ENCODE results near the gene PJA2. TPM values are rescaled to one million over a fixed set of nuclear protein-coding genes. Genes with fewer than 3 reads are reported as not detected.

The PJA2 gene
- total RNA-seq, 4 donors from 2014 or later = 74.5 to 120 (median 90.4) TPM

DNA sequence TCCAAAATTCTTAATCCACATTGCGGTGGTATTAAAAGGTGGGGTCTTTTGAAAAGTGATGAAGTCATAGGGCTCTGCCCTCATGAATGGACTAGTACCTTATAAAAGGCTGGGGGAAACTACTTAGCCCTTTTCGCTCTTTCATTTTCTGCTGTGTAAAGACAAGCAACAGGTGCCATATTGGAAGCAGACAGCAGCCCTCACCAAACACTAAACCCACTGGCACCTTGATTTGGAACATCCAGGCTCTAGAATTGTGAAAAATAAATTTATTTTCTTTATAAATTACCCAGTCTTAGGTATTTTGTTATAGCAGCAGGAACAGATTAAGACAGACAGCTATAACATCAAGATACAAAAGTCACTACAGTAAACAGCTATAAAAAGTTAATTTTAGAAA lies 12.8 kb downstream of the PJA2 start:
- TF ChIP-seq, protein P1, sequence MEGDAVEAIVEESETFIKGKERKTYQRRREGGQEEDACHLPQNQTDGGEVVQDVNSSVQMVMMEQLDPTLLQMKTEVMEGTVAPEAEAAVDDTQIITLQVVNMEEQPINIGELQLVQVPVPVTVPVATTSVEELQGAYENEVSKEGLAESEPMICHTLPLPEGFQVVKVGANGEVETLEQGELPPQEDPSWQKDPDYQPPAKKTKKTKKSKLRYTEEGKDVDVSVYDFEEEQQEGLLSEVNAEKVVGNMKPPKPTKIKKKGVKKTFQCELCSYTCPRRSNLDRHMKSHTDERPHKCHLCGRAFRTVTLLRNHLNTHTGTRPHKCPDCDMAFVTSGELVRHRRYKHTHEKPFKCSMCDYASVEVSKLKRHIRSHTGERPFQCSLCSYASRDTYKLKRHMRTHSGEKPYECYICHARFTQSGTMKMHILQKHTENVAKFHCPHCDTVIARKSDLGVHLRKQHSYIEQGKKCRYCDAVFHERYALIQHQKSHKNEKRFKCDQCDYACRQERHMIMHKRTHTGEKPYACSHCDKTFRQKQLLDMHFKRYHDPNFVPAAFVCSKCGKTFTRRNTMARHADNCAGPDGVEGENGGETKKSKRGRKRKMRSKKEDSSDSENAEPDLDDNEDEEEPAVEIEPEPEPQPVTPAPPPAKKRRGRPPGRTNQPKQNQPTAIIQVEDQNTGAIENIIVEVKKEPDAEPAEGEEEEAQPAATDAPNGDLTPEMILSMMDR (IDR thresholded peaks at IDR 0.05) = no peak
- ATAC-seq (ENCODE audit: low FRiP score) (no peak), DNase-seq (ENCODE audit: low spot score) (no peak)

DNA sequence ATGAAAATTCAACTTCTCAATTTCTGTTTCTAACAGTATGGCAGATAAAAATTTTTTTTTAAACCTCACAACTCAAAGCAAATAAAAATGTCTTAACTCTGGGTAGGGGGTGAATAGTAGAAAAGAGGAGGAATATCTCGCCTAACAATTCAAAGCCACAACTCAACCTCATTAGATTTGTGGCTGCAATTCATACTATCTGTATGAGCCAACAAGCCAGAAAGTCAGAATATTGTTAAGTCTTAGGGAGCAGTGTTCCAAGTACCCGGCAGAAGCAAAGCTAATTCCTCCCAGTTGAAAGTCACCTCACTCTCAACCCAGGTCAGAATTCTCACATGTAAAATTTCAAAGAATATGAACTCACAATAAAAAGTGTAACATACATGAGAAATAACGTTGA lies 15.0 kb downstream of the PJA2 start:
- DNase-seq (ENCODE audit: low spot score) = no peak
- TF ChIP-seq, protein P1 (IDR thresholded peaks at IDR 0.05) = no peak
- no peak for ATAC-seq (ENCODE audit: low FRiP score)

DNA sequence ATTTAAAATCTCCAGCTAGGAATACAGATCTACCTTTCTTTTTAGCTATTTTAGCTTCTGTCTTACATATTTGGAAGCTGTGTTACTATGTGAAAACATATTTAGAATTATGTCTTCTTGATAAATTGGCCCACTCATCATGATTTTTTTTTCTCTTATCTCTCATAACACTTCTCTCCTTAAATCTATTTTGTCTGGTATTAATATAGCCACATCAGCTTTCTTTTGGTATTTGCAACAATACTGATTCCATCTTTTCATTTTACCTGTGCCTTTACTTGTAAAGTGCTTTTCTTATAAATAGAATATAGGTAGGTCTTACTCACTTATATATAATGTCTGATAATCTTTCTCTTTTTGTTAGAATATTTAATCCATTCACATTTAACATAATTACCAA lies 19.6 kb downstream of the PJA2 start:
- no peak for DNase-seq (ENCODE audit: low spot score)
- TF ChIP-seq, protein P1 (IDR thresholded peaks at IDR 0.05) = no peak
- no peak for ATAC-seq (ENCODE audit: low FRiP score)

DNA sequence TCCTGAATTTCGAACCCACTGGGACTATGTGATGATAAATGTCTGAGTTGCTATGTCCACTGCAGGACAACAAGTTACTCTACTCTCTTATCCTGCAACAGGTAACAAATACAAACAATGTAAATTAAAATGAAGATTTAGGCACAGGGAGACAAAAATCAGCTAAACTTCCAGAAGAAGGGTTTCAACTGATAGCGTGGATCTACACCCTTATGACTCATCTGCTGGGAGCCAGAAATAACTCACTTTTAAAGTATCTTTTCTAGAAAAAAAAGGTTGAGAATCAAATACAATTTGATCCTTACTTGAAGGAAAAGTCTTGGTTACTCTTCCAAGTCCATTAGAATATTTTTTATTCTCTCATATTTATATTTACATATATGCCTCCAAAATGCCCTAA lies 21.4 kb downstream of the PJA2 start:
- ATAC-seq (ENCODE audit: low FRiP score) (no peak), DNase-seq (ENCODE audit: low spot score) (no peak)
- TF ChIP-seq, protein P1 (IDR thresholded peaks at IDR 0.05) = no peak

DNA sequence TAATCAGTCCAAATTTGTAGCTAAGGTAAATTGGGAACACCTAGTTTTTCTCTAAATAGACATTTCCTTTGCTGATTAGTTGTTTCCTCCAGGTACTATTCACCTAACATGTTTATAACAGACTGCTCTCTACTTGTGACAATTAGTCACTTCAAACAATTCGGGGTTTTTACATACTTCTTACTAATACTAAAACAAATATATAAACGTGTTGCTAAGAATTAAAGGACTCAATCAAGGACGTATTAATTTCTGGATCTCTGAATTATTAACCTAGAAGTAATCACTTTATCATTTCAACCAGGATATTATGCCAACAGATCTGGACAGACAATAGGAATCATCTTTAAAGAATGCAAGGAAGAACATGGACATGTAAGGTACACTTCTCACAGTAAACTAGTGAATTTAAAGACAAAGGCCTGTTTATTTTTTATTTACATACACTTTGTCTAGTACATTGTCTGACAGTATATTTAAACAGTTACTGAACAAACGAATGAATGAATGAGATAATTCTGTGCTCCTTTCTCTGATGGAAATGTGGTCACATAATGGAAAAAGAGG lies 22.3 kb downstream of the PJA2 start:
- DNase-seq (ENCODE audit: low spot score) (no peak), ATAC-seq (ENCODE audit: low FRiP score) (peak; percentile 52)
- TF ChIP-seq, protein P1 (IDR thresholded peaks at IDR 0.05) = no peak

DNA sequence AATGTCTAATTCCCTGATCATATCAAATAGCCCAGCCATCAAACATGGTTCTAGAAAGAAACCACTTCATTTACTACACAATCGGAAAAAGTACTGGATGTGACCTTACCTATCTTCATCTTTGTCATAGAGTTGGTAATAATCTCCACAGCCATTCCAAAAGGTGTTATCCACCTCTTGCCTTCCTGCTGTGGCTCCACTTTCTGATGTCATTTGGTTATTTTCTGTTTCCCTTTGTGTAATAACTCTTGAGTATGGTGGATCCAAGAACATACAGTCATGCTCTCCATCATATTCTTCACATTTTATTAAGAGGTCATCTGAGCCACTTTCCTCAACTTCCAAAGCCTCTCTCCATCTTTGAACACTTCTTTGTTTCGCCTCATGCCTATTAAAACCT lies 31.7 kb downstream of the PJA2 start:
- no peak for ATAC-seq (ENCODE audit: low FRiP score)
- TF ChIP-seq, protein P1 (IDR thresholded peaks at IDR 0.05) = no peak
- DNase-seq (ENCODE audit: low spot score) = no peak

DNA sequence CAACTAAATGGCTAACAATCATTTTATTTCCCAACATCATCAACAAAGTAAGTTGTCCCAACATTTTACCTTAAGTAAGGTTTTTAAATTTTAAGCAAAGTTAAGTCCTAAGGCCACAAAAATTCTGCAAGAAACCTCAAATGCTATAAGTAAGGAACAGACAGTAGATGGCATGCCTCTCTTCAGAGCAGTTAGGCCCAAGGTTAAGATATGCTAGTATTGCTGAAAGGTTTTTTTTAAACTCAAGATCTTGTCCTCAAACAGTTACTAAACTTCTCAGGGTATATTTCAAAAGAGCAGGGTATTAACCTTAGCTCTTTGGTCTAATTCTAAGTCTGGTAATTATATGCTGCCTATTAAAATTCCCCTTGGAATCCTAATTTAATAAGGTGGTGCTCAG lies 35.1 kb downstream of the PJA2 start:
- DNase-seq (ENCODE audit: low spot score) = no peak
- no peak for ATAC-seq (ENCODE audit: low FRiP score)

More for the DNA sequence above, 35.1 kb downstream of the PJA2 start:
- TF ChIP-seq, protein P1 (IDR thresholded peaks at IDR 0.05) = no peak

All from omental fat pad (tissue), 4 donors.